Measurements from ENCODE around the gene LILRB1. TPM values are rescaled to one million over a fixed set of nuclear protein-coding genes. Genes with fewer than 3 reads are reported as not detected.
A peak's percentile ranks its signal among the peaks of the same experiment; 100 is the strongest.

The LILRB1 gene
- total and polyA plus RNA-seq, 2 donors from 2014 or later = 0.41 to 10.9 TPM

DNA sequence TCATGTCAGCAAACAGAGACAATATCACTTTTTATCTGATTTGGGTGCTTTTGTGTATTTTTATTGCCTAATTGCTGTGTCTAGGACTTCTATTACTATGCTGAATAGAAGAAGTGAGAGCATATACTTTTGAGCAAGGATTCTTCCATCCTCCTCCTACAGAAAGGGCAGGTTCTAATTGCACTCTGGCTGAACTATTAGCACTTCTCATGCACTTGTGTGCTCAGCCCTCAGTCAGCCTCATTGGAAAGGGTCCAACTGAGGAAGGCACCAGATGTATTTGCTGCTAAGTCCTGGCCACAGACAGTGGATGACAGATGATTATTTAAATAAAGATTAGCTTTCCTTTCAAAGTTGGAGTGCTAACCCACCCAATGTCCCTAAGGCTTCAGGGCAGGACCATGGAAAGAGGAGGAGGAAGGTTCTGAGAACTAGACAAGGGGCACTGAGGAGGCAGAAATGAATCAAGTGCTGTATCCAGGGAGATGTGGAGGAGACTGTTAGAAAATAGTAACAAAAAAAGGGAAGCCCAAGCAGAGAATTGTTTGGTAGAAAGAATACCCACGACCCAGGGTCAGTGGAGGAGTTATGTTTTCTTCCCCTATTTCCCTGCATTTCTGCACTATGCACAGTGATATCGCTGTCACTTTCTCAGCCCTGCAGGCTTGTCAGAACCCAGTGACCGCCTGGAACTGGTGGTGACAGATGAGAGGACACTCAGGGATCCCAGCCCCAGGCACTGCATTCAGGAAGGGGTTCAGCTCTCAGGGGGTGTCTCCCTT, 40.5 kb downstream of the LILRB1 start:
- TF ChIP-seq, protein P1, sequence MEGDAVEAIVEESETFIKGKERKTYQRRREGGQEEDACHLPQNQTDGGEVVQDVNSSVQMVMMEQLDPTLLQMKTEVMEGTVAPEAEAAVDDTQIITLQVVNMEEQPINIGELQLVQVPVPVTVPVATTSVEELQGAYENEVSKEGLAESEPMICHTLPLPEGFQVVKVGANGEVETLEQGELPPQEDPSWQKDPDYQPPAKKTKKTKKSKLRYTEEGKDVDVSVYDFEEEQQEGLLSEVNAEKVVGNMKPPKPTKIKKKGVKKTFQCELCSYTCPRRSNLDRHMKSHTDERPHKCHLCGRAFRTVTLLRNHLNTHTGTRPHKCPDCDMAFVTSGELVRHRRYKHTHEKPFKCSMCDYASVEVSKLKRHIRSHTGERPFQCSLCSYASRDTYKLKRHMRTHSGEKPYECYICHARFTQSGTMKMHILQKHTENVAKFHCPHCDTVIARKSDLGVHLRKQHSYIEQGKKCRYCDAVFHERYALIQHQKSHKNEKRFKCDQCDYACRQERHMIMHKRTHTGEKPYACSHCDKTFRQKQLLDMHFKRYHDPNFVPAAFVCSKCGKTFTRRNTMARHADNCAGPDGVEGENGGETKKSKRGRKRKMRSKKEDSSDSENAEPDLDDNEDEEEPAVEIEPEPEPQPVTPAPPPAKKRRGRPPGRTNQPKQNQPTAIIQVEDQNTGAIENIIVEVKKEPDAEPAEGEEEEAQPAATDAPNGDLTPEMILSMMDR (IDR thresholded peaks at IDR 0.05; ENCODE audit: borderline replicate concordance, extremely low read depth, insufficient read depth) = no peak
- no peak overlapping the region for H3K9ac ChIP-seq (ENCODE audit: low read length in 3 of 3)
- FAIRE-seq (no peak), DNase-seq (no peak)
- no peak overlapping the region for H3K27ac ChIP-seq (ENCODE audit: low read depth in 2 of 2, low read length in 2 of 2)
- no peaks in the 10 kb centered on the region for H3K9me3 ChIP-seq (ENCODE audit: control insufficient read depth in 2 of 3, insufficient read depth in 1 of 3, low read length in 3 of 3)
- no peaks in the 10 kb centered on the region for H3K27me3 ChIP-seq (ENCODE audit: control insufficient read depth, insufficient read depth, low read length)
- no peaks in the 10 kb centered on the region for H3K36me3 ChIP-seq (ENCODE audit: control insufficient read depth in 2 of 3, insufficient read depth in 3 of 3, low read length in 3 of 3)
- intact Hi-C loops (cut with DNase I) = no loop called here
- no peaks in the 10 kb centered on the region for H3K4me1 ChIP-seq (ENCODE audit: control insufficient read depth in 2 of 3, insufficient read depth in 2 of 3, low read depth in 1 of 3, low read length in 3 of 3)
- H3K4me3 ChIP-seq (ENCODE audit: low read length in 3 of 3) = no peak overlapping the region

- no peak overlapping the region for H3K4me3 ChIP-seq (ENCODE audit: low read length in 3 of 3)
- no peak overlapping the region for H3K9ac ChIP-seq (ENCODE audit: low read length in 3 of 3)
- no peaks in the 10 kb centered on the region for H3K4me1 ChIP-seq (ENCODE audit: control insufficient read depth in 2 of 3, insufficient read depth in 2 of 3, low read depth in 1 of 3, low read length in 3 of 3)
- no peaks in the 10 kb centered on the region for H3K36me3 ChIP-seq (ENCODE audit: control insufficient read depth in 2 of 3, insufficient read depth in 3 of 3, low read length in 3 of 3)
- intact Hi-C loops (cut with DNase I) = no loop called here
- H3K27me3 ChIP-seq (ENCODE audit: control insufficient read depth, insufficient read depth, low read length) = no peaks in the 10 kb centered on the region
- H3K9me3 ChIP-seq (ENCODE audit: control insufficient read depth in 2 of 3, insufficient read depth in 1 of 3, low read length in 3 of 3) = no peaks in the 10 kb centered on the region
- TF ChIP-seq, protein P1 (IDR thresholded peaks at IDR 0.05; ENCODE audit: borderline replicate concordance, extremely low read depth, insufficient read depth) = no peak
- no peak for FAIRE-seq
- DNase-seq = no peak
- H3K27ac ChIP-seq (ENCODE audit: low read depth in 2 of 2, low read length in 2 of 2) = no peak overlapping the region
These were observed 42.9 kb downstream of the LILRB1 start for GRCh38 chr19:54673222-54673621.

GRCh38 chr19:54674021-54674617, 43.8 kb downstream of the LILRB1 start:
- Histone ChIP-seq H3K4me1 (ENCODE audit: control insufficient read depth in 2 of 3, insufficient read depth in 2 of 3, low read depth in 1 of 3, low read length in 3 of 3) (no peaks in the 10 kb centered on the region), H3K27ac (ENCODE audit: low read depth in 2 of 2, low read length in 2 of 2) (no peak overlapping the region), H3K36me3 (ENCODE audit: control insufficient read depth in 2 of 3, insufficient read depth in 3 of 3, low read length in 3 of 3) (no peaks in the 10 kb centered on the region), H3K9me3 (ENCODE audit: control insufficient read depth in 2 of 3, insufficient read depth in 1 of 3, low read length in 3 of 3) (no peaks in the 10 kb centered on the region), H3K4me3 (ENCODE audit: low read length in 3 of 3) (no peak overlapping the region), H3K27me3 (ENCODE audit: control insufficient read depth, insufficient read depth, low read length) (no peaks in the 10 kb centered on the region), H3K9ac (ENCODE audit: low read length in 3 of 3) (no peak overlapping the region)
- intact Hi-C loops (cut with DNase I) = no loop called here
- DNase-seq (peak in 2 of 5 donors; percentile 9 to 51), FAIRE-seq (no peak)
- TF ChIP-seq, protein P1 (IDR thresholded peaks at IDR 0.05; ENCODE audit: borderline replicate concordance, extremely low read depth, insufficient read depth) = peak; percentile 45
